Activated naive CD4-positive, alpha-beta T cell treated with anti-CD3 and anti-CD28 coated beads, Interleukin-2, amount 50 U/mL, for 72 hours (primary cell): ENCODE measurements around the gene ADK. TPM values are rescaled to one million over a fixed set of nuclear protein-coding genes. Genes with fewer than 3 reads are reported as not detected.
"Not testable (repeated sequence)": the region's sequence is repeated elsewhere in the genome, so short reads cannot be mapped to it uniquely, and the experiment has no call there.

Experiments
- ATAC-seq, 2 donors: fragments of 150-1000 bp; cut with Tn5 transposase; 2 replicates each; pipeline ENCODE4 v1.10.0; 2021; ENCODE audit warnings: mild to moderate bottlenecking in 2 of 2, moderate library complexity in 2 of 2
- DNase-seq, 2 donors: peaks; one replicate each; pipeline ENCODE4 v3.0.0; 2021 to 2022; ENCODE audit warnings: low spot score in 2 of 2
- H3K27ac Mint-ChIP-seq, 2 donors: one replicate each; pipeline ENCODE4 v1.8.0; 2022; ENCODE audit warnings: mild to moderate bottlenecking in 2 of 2, mixed read lengths in 2 of 2
- H3K36me3 Mint-ChIP-seq, 2 donors: one replicate each; pipeline ENCODE4 v1.8.0; 2022; ENCODE audit warnings: mixed read lengths in 2 of 2
- H3K9me3 Mint-ChIP-seq, 2 donors: one replicate each; pipeline ENCODE4 v1.8.0; 2022; ENCODE audit warnings: mixed read lengths in 2 of 2
- total RNA-seq, 2 donors: library from RNA; stranded (reverse); gene quantifications; one replicate each; pipeline ENCODE4 v1.2.3, GENCODE V29; 2022

ADK gene
- total RNA-seq, 2 donors from 2014 or later: 52.0 to 53.3 TPM

DNA sequence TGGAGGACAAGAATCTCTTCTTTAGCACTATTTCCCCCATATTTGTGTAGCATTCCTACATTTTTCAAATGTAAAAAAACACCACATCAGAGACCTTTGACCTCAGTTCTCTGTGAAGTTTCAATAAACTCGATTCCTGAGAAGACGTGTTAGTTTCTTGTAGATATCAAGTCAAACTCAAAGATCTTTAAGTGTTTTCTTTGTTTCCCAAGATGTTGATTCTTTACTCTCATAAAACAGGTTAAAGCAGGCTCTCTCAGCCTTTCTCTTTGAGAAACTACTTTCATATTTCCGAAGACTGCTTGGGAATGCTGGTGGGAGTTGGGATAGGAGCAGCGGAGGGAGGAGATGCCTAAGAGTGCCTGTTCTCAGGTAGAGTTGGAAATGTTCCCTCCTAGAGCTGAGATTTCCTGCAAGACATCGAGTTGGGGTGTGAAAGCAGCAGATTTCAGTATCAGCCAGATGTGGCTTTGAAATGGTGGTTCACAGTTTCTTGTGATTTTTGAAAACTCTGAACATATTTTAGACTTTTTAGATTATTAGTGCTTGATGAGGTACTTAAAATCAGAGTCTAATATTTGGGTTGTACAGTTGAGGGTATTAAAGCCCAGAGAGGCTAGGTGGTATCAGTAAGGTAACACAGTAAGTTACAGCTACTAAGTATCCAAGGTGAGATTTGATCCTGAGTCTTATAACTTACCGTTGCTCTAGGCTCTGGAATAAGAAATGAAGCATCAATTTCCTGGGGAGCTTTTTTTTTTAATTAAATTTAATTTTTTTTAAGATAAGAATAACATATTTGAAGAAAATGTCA, 13.9 kb downstream of the ADK start:
- no peaks in the 10 kb centered on the region for H3K9me3 Mint-ChIP-seq
- H3K27ac Mint-ChIP-seq: no peak overlapping the region
- no peaks in the 10 kb centered on the region for H3K36me3 Mint-ChIP-seq
- no peak for DNase-seq
- ATAC-seq: no peak

DNA sequence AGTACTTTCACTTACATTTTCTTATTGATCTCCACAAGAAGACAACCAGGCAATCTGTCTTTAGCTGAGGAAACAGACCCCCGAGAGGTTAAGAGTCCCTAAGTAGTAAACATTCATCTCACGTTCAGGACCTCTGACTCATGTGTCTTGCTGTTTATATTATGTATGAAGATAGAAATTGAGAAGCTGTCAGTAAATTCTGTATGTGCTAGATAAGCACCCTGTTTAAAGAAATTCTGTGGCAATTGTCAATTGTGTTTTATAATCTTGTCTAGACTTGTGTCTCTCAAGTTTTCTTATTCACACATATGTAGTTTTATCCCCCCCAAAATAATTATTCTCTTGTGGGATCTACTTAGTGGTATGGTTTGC, 14.5 kb downstream of the ADK start:
- no peaks in the 10 kb centered on the region for H3K9me3 Mint-ChIP-seq
- ATAC-seq (no peak), DNase-seq (no peak)
- no peak overlapping the region for H3K27ac Mint-ChIP-seq
- no peaks in the 10 kb centered on the region for H3K36me3 Mint-ChIP-seq

DNA sequence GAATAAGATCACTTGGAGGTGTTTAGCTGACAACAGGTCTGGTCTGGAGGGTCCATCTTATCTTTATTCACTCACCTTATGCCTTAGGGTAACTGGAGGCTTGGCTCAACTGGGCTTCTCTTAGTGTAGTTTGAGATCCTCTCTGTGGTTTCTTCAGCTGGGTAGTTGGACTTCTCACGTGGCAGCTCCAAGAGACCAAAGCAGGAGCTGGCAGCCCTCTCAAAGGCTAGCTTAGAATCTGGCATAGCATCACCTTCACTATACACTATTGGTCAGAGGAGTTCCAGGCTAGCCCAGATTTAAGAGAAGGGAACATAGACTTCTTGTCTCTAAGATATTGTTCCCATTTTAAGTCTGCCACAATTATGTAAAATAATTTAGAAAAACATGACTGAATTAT, 16.4 kb downstream of the ADK start:
- DNase-seq: no peak
- no peaks in the 10 kb centered on the region for H3K36me3 Mint-ChIP-seq
- no peaks in the 10 kb centered on the region for H3K9me3 Mint-ChIP-seq
- no peak overlapping the region for H3K27ac Mint-ChIP-seq
- ATAC-seq: no peak

DNA sequence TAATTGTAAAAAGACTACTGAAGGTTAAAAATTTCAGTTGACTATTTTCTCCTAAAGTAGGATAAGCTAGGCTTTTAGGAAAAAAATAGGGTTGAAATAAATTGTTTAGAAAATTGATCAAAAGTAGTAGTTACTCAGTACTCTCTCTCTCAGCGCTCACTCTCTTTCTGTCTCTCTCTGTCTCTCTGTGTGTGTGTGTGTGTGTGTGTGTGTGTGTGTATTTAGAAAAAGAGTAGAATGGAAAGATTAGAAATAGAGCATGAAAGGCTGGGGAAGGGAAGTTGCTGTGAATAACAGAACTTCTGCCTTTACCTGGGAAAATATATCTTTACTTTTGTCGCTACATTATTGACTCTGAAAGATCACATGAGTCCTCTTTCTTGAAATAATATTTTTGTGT, 20.6 kb downstream of the ADK start:
- H3K36me3 Mint-ChIP-seq: peaks cover 0 to 9% of the 10 kb centered on the region in 2 donors
- H3K27ac Mint-ChIP-seq: no peak overlapping the region
- ATAC-seq: no peak
- no peaks in the 10 kb centered on the region for H3K9me3 Mint-ChIP-seq
- no peak for DNase-seq

DNA sequence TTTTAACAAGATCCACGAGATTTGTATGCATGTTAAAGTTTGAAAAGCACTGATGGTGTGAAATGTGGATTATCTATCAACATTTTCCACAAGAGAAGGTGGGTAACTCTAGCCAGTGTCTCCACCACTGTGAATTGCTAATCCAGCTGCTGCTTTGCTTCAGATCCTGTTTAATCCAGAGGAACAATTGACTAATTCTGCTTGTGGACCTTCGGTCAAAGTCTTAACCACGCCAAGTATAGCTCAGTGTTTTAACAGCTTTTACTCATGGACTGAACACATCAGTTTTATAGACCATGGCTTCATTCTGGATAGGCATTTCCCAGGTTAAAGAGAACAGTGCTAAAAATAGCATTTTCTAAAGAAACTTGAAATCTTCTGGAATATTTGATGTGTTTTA, 23.5 kb downstream of the ADK start:
- DNase-seq (no peak), ATAC-seq (no peak)
- peaks cover 0 to 12% of the 10 kb centered on the region in 2 donors for H3K36me3 Mint-ChIP-seq
- no peaks in the 10 kb centered on the region for H3K9me3 Mint-ChIP-seq
- no peak overlapping the region for H3K27ac Mint-ChIP-seq

DNA sequence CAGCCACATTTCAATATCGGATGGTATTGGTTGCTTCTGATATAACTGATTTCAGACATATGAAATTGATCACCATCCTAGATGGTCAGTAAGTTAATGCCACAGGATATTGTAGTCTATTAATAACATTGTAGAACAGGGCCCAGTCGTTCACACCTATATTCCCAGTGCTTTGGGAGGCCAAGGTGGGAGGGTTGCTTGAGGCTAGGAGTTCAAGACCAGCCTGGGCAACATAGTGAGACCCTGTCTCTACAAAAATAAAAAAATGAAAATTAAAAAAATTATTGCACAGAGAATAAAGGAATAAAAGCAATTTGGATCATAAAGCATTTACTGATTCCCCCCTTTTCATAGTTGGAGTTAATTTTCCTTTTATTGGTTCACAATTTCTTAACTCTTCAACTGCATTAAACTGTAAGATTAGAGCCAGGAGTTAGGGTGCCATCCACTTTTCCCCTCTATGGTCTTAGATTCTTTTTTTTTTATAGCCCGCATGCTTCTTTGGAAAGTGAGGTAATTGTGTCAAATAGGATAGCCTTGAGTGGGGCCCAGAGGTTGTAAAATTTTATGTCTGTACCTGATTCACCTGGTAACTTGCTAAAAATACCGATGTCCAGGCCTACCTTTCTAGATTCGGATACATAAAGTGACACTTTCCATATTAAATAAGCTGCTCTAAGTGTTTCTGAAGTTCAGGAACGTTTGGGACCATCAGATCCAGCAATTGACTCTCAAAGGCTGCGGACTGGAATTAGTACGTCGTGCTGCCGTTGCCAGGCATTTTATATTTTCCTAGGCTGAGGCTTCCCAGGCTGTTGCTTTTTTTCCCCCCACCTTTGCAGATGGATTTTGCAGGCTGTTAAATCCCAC, 24.7 kb downstream of the ADK start:
- no peak for ATAC-seq
- Mint-ChIP-seq H3K27ac (peak overlapping the region; percentile 96 to 99), H3K9me3 (no peaks in the 10 kb centered on the region), H3K36me3 (peaks cover 0 to 12% of the 10 kb centered on the region in 2 donors)
- no peak for DNase-seq

DNA sequence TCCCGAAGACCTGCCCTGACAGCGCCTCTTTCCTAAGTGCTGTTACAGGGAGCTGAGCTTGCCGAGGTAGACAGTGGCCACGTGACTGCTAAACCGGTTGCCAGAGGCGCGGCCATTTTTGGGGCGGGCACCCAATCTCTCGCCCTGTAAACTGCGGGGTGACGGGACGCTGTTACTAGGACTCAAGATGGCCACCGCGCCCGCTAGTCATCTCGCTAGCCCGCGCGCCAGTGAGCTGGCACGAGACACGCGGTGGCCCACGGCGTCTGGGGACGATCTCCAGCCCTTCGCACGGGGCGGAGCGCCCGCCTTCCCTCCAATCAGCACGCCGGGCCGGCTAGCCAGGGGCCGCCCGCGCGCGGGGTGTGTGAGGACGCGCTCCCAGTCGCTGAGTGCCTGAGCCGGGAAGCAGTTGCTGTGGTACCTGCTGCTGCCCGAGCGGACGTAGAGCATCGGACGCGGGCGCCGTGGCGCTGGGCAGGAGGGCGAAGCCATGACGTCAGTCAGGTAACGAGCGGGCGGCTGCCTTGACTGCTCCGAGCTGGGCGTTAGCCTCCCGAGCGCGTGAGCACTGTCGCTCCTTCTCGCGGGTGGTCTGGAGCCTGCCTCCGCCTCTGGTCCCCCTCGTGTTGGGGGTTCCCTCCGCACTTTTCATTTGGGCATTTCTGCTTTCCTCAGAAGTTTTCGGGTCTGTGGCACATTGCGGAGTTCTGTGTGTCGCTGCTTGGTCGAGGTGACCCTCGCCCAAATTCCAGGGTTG, 25.5 kb downstream of the ADK start:
- ATAC-seq: peak; percentile 92 to 96
- DNase-seq: peak; percentile 93 to 96
- H3K36me3 Mint-ChIP-seq: peaks cover 0 to 12% of the 10 kb centered on the region in 2 donors
- H3K27ac Mint-ChIP-seq: peak overlapping the region; percentile 96 to 99
- no peaks in the 10 kb centered on the region for H3K9me3 Mint-ChIP-seq

DNA sequence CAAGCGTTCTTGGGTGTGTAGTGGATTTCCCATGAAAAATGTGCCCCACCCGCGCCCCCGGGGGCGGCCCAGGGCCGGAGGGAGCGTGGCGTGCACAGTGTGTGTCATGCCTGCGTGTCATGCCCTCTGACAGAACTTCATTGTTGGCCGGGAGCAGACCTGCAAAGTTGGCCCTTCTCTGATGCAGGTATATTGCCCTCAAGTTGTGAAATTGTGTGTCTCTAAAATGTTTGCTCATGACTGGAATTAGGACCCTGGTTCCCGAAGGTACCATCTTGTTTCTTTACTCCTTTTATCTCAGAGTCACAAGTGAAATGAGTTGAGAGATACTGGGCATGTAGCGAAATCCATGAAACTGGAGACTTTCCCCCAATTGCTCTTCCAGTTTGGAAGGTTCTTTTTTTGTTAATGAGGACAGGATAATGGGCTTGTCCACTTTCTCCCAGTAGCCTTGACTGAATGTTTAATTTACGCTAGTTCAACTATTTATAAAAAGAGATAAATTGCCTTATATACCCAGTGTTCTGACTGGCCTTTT, 26.2 kb downstream of the ADK start:
- DNase-seq (peak; percentile 38 to 64), ATAC-seq (peak in 1 of 2 donors; percentile 30)
- Mint-ChIP-seq H3K9me3 (no peaks in the 10 kb centered on the region), H3K27ac (peak overlapping the region; percentile 96 to 99), H3K36me3 (peaks cover 0 to 12% of the 10 kb centered on the region in 2 donors)

DNA sequence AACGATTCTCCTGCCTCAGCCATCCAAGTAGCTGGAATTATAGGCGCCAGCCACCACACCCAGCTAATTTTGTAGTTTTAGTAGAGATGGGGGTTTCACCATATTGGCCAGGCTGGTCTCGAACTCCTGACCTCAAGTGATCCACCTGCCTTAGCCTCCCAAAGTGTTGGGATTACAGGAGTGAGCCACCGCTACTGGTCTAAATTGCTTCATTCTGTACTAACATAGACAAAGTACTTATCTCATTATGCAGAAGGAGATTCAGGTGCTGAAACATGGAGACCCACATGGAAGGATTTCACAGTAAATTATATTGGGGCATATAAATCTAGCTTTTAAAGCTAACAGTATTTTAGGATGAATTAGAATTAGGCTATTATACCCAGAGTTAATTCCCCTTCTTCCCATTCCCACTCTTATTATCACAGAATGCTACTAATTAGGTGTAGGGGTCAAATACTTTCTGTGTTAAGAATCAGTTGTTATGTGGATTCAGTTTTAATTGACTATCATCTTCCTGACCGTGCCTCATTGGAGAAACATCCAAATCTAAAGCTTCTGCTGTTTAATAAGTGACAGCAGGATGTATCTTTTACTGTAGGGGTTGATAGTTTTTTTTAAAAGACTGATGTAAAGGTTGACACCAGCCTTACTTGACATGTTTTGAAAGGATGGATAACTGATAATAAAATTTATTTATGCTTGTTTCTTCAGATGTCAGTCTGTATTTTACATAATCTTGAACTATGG, 27.2 kb downstream of the ADK start:
- ATAC-seq: no peak
- no peak for DNase-seq
- Mint-ChIP-seq H3K9me3 (no peaks in the 10 kb centered on the region), H3K27ac (peak overlapping the region in 1 of 2 donors; percentile 10), H3K36me3 (peaks cover 0 to 12% of the 10 kb centered on the region in 2 donors)

DNA sequence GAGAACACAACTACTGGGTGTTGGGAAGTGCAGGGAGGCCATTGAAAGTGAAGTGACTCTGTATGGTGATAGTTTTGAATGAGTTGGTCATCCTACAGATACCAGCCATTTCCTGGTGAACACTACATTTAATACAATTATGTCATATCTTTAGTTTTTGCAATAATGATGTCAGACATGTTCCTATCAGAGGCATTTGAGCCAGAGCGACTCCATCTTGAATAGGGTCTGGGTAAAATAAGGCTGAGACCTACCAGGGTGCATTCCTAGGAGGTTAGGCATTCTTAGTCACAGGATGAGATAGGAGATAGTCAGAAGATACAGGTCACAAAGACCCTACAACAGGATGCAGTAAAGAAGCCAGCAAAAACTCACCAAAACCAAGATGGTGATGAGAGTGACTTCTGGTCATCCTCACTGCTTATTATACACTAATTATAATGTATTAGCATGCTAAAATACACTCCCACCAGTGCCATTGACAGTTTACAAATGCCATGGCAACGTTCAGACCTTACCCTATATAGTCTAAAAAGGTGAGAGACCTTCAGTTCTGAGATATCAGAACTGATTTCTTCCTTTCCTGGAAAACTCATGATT, 28.2 kb downstream of the ADK start:
- Mint-ChIP-seq H3K36me3 (peaks cover 0 to 12% of the 10 kb centered on the region in 2 donors), H3K9me3 (no peaks in the 10 kb centered on the region), H3K27ac (peak overlapping the region; percentile 10 to 67)
- DNase-seq (no peak), ATAC-seq (no peak)

DNA sequence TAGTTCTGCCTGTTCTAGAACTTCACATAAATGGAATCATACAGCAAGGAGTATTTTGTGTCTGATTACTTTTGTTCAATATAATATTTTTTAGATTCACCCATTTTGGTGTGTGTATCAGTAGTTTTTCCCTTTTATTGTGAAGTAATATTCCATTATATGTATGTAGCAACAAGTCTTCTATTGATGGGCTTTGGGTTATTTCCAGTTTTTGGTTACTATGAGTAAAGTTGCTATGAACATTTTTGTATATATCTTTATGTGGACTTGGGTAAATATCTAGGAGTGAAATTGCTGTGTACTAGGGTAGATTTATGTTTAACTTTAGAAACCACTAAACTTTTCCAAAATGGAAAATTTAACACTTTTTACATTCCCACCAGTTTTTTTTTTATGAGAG, 35.7 kb downstream of the ADK start:
- Mint-ChIP-seq H3K36me3 (peaks cover 5 to 7% of the 10 kb centered on the region in 2 donors), H3K27ac (no peak overlapping the region), H3K9me3 (no peaks in the 10 kb centered on the region)
- no peak for ATAC-seq
- no peak for DNase-seq

DNA sequence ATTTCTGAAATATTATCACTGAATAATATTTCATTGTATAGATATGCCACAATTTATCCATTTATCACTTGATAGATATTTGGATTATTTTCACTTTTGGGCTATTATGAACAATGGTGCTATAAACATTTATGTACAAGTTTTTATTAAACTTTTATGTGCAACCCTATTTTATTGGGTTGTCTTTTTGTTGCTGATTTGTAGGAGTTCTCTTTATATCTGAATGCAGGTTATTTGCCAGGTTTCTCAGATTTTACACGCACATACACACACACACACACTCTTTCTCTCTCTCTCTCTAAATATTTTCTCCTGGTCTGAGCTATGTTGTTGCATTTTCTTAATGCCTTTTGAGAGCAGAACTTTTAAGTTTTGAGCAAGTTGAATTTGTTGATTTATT, 36.2 kb downstream of the ADK start:
- H3K27ac Mint-ChIP-seq: peak overlapping the region in 1 of 2 donors; percentile 70
- DNase-seq: no peak
- H3K36me3 Mint-ChIP-seq: peaks cover 5 to 7% of the 10 kb centered on the region in 2 donors
- H3K9me3 Mint-ChIP-seq: no peaks in the 10 kb centered on the region
- no peak for ATAC-seq

DNA sequence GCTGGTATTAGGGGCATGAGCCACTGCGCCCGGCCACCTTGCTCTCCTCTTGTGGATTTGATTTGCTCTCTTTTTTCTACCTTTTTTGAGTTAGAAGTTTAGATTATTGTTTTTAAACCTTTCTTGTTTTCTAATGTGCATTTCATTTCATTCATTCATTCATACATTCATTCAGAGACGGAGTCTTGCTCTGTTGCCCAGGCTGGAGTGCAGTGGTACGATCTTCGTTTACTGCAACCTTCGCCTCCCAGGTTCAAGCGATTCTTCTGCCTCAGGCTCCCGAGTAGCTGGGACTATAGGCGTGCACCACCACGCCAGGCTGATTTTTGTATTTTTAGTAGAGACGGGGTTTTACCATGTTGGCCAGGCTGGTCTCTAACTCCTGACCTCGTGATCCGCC, 37.6 kb downstream of the ADK start:
- not testable (repeated sequence) for H3K9me3 Mint-ChIP-seq, DNase-seq, ATAC-seq, H3K36me3 Mint-ChIP-seq
- peak overlapping the region in 1 of 2 donors; percentile 9 for H3K27ac Mint-ChIP-seq

DNA sequence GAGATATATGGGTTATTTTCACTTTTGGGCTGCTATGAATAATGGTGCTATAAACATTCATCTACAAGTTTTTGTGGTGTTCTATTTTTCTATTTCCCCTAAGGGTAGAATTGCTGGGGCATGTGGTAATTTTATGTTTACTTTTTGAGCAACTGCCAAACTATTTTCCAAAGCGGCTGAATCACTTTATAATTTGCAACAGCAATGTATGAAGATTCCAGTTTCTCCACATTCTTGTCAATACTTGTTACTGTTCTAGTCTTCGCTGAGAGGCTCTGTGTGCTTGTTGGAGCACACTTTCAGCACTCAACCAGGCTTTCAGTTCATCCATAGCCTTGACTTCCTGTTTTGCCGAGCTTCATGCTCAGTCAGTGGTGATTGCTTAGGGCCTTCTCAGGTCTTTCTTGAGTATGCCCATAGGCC, 39.0 kb downstream of the ADK start:
- ATAC-seq: peak; percentile 75 to 90
- peak in 1 of 2 donors; percentile 31 for DNase-seq

DNA sequence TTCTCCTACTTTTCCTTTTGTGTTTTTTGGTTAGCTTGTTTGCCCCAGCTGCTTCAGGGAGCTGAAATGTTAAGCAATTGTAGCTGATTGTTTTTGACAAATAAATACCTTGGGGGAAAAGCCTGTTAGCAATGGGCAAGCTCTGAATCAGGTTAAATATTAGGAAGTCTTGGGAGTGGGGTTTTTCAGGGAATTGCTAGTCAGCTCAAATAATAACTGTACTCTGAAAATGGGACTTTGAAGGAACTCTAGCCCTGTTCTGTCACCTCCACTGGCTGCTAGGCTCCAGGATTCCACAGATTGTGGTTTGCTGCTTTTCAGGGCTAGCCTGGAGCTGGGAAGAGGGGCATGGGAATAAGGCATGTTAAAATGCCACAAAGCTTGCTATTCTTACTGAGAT, 39.5 kb downstream of the ADK start:
- H3K36me3 Mint-ChIP-seq: peaks cover 0 to 13% of the 10 kb centered on the region in 2 donors
- no peaks in the 10 kb centered on the region for H3K9me3 Mint-ChIP-seq
- H3K27ac Mint-ChIP-seq: peak overlapping the region; percentile 91 to 93
- DNase-seq (no peak), ATAC-seq (no peak)

More for the DNA sequence above, 39.0 kb downstream of the ADK start:
- H3K27ac Mint-ChIP-seq: peak overlapping the region; percentile 91 to 93
- H3K9me3 Mint-ChIP-seq: no peaks in the 10 kb centered on the region
- peaks cover 2 to 15% of the 10 kb centered on the region in 2 donors for H3K36me3 Mint-ChIP-seq
